Measurements from ENCODE around the gene EVPL.

GRCh38 chr17:76049239-76049638, 22.1 kb upstream of the EVPL start:
- TF ChIP-seq, protein P1, sequence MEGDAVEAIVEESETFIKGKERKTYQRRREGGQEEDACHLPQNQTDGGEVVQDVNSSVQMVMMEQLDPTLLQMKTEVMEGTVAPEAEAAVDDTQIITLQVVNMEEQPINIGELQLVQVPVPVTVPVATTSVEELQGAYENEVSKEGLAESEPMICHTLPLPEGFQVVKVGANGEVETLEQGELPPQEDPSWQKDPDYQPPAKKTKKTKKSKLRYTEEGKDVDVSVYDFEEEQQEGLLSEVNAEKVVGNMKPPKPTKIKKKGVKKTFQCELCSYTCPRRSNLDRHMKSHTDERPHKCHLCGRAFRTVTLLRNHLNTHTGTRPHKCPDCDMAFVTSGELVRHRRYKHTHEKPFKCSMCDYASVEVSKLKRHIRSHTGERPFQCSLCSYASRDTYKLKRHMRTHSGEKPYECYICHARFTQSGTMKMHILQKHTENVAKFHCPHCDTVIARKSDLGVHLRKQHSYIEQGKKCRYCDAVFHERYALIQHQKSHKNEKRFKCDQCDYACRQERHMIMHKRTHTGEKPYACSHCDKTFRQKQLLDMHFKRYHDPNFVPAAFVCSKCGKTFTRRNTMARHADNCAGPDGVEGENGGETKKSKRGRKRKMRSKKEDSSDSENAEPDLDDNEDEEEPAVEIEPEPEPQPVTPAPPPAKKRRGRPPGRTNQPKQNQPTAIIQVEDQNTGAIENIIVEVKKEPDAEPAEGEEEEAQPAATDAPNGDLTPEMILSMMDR (IDR thresholded peaks at IDR 0.05), result no peak
- no peak for TF ChIP-seq POLR2A (IDR thresholded peaks at IDR 0.05)

Data from thyroid gland (tissue), 4 donors.